ENCODE data around the gene PPP4C. TPM values are rescaled to one million over a fixed set of nuclear protein-coding genes. Genes with fewer than 3 reads are reported as not detected.
A peak's percentile ranks its signal among the peaks of the same experiment; 100 is the strongest.
"Not testable (repeated sequence)": the region's sequence is repeated elsewhere in the genome, so short reads cannot be mapped to it uniquely, and the experiment has no call there.

Gene PPP4C
- total RNA-seq, 2 experiments from 2014 or later, result 146 to 147 TPM

DNA sequence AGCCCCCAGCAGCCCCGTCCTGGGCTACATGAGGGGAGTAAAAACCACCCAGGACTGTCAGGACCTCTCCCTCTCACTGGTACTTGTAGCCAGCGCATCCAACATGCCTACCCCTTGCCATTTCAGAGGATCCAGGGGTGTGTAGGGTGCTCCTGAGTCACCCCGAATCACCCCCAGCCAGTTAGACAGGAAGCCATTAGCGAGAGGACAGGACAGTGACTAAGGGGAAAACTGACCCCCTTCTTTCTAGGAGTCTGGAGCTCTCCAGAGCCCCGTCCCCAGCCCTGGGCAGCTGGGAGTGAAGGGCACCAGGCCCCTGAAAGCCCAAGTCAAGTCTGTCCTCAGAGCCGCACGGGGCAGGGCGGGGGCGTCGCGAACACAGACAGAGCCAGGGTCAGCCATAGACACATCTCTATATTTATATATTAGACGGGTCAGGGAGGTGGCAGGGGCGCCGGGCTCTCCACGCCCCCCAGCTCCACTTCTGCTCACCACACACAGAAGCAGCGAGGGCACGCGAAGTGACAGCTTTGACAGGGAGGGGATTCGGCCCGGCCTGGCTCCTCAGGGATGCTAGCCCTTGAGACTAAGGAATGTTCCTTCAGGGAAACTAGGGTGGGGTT lies 38.0 kb downstream of the PPP4C start:
- Mint-ChIP-seq H3K27me3 (no peaks in the 10 kb centered on the region), H3K27ac (no peak overlapping the region), H3K36me3 (ENCODE audit: low read depth) (peaks cover 35% of the 10 kb centered on the region), H3K9me3 (no peaks in the 10 kb centered on the region), H3K4me1 (peaks cover 16% of the 10 kb centered on the region), H3K4me3 (no peak overlapping the region)
- ChIA-PET POLR2A (interaction anchor here (1.1 to 5.8 kb wide), 6 partner anchors 10 to 73 kb away, joined by 3 to 32 read pairs (median 13); partner anchors contain the start of genes CORO1A and MAPK3), CTCF (interaction anchor here (1.3 to 2.6 kb wide), 3 partner anchors 10 to 72 kb away, joined by 4 to 15 read pairs (median 4); partner anchors contain the start of gene MAPK3)
- DNase-seq, result no peak

DNA sequence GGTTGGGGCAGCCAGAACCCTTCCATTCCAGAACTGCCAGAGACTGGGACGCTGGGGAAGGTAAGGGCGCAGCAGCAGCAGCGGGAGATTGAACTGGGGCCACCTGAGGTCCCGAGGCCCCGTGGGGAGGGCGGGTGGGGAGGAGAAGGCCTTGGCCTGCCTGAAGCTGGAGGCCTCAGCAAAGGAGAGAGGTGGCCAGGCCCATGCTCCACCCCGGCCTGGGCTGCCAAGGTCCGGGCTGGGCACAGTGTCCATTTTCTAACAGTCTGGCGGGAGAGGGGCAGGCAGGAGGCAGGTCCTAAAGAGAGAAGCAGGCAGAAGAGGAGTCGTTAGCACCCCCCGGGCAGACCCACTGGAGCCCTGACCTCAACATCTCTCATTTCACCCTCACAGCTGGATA lies 38.6 kb downstream of the PPP4C start:
- H3K4me1 Mint-ChIP-seq, result peaks cover 20% of the 10 kb centered on the region
- H3K27me3 Mint-ChIP-seq, result no peaks in the 10 kb centered on the region
- no peaks in the 10 kb centered on the region for H3K9me3 Mint-ChIP-seq
- no peak overlapping the region for H3K4me3 Mint-ChIP-seq
- H3K27ac Mint-ChIP-seq, result no peak overlapping the region
- CTCF ChIA-PET, result interaction anchor here (1.0 to 1.4 kb wide), 2 partner anchors 22 to 29 kb away, joined by 3 to 6 read pairs; no protein-coding TSS in a partner anchor
- POLR2A ChIA-PET, result interaction anchor here (0.6 to 5.8 kb wide), 7 partner anchors 10 to 72 kb away, joined by 3 to 32 read pairs (median 5); partner anchors contain the start of genes CORO1A and MAPK3
- DNase-seq, result no peak
- H3K36me3 Mint-ChIP-seq (ENCODE audit: low read depth), result peaks cover 39% of the 10 kb centered on the region

DNA sequence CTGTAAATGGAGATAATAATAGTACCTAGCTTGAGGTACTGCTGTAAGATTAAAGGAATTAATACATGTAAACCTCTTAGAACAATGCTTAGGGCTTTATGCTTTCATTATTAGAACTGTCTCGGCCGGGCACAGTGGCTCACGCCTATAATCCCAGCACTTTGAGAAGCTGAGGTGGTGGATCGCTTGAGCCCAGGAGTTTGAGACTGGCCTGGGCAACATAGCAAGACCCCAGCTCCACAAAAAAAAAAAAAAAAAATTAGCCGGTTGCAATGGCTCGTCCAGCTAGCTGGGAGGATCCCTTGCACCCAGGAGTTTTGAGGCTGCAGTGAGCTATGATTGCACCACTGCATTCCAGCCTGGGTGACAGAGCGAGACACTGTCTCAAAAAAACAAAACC lies 39.0 kb downstream of the PPP4C start:
- Mint-ChIP-seq H3K27ac (peak overlapping the region; percentile 68), H3K4me1 (peaks cover 22% of the 10 kb centered on the region)
- CTCF ChIA-PET, result interaction anchor here (1.0 to 1.4 kb wide), 2 partner anchors 22 to 28 kb away, joined by 3 to 6 read pairs; no protein-coding TSS in a partner anchor

DNA sequence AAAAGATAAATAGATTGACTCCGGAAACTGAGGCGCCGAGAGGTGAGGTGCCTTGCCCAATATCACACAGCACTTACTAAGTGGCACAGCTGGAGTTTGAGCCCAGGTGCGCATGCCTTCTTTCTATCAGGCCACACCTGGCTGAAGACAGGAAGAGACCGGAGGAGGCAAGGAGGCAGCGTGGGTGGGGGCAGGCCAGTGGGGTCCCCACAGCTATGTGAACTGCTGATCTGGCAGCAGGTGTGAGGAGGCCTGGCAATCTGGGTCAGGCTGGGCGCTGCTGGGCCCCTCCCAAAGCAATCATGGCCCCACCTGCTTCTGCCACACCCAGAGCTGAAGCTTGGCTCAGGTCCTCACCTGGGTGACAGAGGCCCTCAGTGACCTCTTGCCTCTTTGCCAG lies 39.4 kb downstream of the PPP4C start:
- Mint-ChIP-seq H3K27me3 (no peaks in the 10 kb centered on the region), H3K27ac (peak overlapping the region; percentile 68), H3K9me3 (no peaks in the 10 kb centered on the region), H3K4me1 (peaks cover 26% of the 10 kb centered on the region), H3K4me3 (no peak overlapping the region), H3K36me3 (ENCODE audit: low read depth) (peaks cover 43% of the 10 kb centered on the region)
- DNase-seq, result no peak
- ChIA-PET CTCF (interaction anchor here (1.0 to 1.4 kb wide), 2 partner anchors 23 to 28 kb away, joined by 3 to 6 read pairs; no protein-coding TSS in a partner anchor), POLR2A (interaction anchor here (0.7 to 5.8 kb wide), 4 partner anchors 9 to 72 kb away, joined by 3 to 32 read pairs (median 22); partner anchors contain the start of genes CORO1A and MAPK3)

More for the DNA sequence above, 39.0 kb downstream of the PPP4C start:
- not testable (repeated sequence) for DNase-seq, H3K4me3 Mint-ChIP-seq, H3K9me3 Mint-ChIP-seq, H3K27me3 Mint-ChIP-seq
- POLR2A ChIA-PET, result interaction anchor here (0.6 to 5.8 kb wide), 5 partner anchors 9 to 72 kb away, joined by 3 to 32 read pairs (median 21); partner anchors contain the start of genes CORO1A and MAPK3
- peaks cover 40% of the 10 kb centered on the region for H3K36me3 Mint-ChIP-seq (ENCODE audit: low read depth)

DNA sequence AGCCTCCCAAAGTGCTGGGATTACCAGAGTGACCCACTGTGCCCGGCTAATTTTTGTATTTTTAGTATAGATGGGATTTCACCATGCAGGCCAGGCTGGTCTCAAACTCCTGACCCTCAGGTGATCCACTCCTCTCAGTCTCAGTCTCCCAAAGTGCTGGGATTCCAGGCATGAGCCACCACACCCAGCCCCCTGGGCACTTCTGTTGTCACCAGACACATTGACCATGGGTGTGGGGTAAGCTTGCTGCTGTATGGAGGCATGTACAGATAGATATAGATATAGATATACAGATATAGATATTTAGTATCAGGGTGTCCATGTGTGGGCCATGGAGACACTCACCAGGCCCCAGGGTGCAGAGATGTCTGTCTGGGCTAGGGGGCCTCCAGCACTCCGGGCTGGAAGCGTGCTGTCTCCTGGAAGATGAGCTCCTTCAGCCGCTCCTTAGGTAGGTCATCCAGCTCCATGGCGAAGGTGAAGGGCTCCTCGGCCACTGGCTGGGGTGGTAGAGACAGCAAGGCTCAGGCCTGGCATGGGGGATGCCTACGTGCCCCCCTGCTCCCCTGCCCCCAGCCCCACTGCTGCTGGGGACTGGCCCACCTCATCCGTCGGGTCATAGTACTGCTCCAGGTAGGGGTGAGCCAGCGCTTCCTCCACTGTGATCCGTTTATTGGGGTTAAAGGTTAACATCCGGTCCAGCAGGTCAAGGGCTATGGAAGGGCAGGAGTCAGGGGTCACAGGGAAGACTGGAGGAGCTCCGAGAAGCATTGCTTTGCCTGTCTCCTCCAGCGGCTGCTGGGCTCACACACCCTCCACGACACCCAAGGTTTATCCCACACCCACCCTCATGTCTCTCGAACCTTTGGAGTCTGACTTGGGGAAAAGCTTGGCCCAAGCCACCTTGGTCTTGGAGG lies 40.8 kb downstream of the PPP4C start:
- POLR2A ChIA-PET, result interaction anchor here (0.9 to 5.8 kb wide), 3 partner anchors 63 to 70 kb away, joined by 3 to 32 read pairs (median 11); partner anchors contain the start of gene CORO1A
- peaks cover 36% of the 10 kb centered on the region for H3K4me1 Mint-ChIP-seq
- no peak overlapping the region for H3K27ac Mint-ChIP-seq
- CTCF ChIA-PET, result interaction anchor here (0.6 to 1.1 kb wide), 2 partner anchors 17 to 24 kb away, joined by 4 to 5 read pairs; partner anchors contain the start of gene TBX6
- no peak overlapping the region for H3K4me3 Mint-ChIP-seq
- no peaks in the 10 kb centered on the region for H3K9me3 Mint-ChIP-seq
- DNase-seq, result no peak
- H3K36me3 Mint-ChIP-seq (ENCODE audit: low read depth), result peaks cover 39% of the 10 kb centered on the region
- H3K27me3 Mint-ChIP-seq, result no peaks in the 10 kb centered on the region

DNA sequence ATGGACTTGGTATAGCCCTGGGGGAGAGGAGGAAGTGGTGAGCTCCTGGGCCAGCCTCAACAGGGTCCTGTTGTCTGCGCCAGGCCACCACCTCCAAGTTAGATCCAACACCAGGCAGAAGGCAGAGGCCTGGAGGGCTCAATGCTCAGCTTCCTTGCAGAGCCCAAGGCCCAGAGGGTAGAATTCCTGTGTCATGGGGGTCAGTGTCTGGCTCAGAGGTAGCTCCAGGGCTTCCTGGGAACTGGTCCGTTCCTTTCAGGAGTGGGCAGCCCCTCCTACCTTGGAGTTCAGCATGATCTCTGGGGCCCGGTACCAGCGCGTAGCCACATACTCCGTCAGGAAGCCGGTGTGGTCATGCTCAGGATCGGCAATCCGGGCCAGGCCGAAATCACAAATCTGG lies 42.0 kb downstream of the PPP4C start:
- H3K27me3 Mint-ChIP-seq, result no peaks in the 10 kb centered on the region
- H3K4me1 Mint-ChIP-seq, result peaks cover 44% of the 10 kb centered on the region
- POLR2A ChIA-PET, result interaction anchor here (1.0 to 2.0 kb wide), 2 partner anchors 66 to 68 kb away, joined by 5 to 11 read pairs; partner anchors contain the start of gene CORO1A
- no peak overlapping the region for H3K4me3 Mint-ChIP-seq
- H3K27ac Mint-ChIP-seq, result no peak overlapping the region
- CTCF ChIA-PET, result interaction anchor here (1.1 kb wide), 1 partner anchor 26 kb away, joined by 5 read pairs; the partner anchor contains the start of gene TBX6
- DNase-seq, result no peak
- H3K36me3 Mint-ChIP-seq (ENCODE audit: low read depth), result peaks cover 39% of the 10 kb centered on the region
- no peaks in the 10 kb centered on the region for H3K9me3 Mint-ChIP-seq

DNA sequence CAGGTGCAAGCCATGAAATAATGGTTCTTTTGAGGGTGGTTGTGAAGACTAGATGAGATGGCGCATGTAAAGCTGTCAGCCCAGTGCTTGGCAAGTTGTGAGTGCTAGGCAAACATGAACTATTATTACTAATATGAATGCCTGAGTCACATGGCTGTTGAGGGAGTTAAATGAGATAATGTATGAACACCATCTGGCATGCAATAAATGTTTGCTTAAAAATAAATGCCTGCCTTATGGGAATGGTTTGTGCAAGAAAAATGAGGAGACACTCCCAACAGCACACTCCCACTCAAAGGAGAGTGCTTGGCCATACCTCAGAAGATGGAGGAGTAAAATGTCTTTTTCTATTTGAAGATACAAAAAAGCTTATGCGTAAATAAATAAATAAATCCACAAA lies 43.6 kb downstream of the PPP4C start:
- Mint-ChIP-seq H3K36me3 (ENCODE audit: low read depth) (peaks cover 33% of the 10 kb centered on the region), H3K4me3 (no peak overlapping the region), H3K27ac (peak overlapping the region; percentile 54), H3K4me1 (peaks cover 46% of the 10 kb centered on the region), H3K9me3 (no peaks in the 10 kb centered on the region), H3K27me3 (no peaks in the 10 kb centered on the region)
- CTCF ChIA-PET, result interaction anchor here (3.0 kb wide), 1 partner anchor 7 kb away, joined by 12 read pairs; no protein-coding TSS in a partner anchor
- POLR2A ChIA-PET, result interaction anchor here (3.1 kb wide), 1 partner anchor 64 kb away, joined by 15 read pairs; the partner anchor contains the start of gene CORO1A
- DNase-seq, result no peak

DNA sequence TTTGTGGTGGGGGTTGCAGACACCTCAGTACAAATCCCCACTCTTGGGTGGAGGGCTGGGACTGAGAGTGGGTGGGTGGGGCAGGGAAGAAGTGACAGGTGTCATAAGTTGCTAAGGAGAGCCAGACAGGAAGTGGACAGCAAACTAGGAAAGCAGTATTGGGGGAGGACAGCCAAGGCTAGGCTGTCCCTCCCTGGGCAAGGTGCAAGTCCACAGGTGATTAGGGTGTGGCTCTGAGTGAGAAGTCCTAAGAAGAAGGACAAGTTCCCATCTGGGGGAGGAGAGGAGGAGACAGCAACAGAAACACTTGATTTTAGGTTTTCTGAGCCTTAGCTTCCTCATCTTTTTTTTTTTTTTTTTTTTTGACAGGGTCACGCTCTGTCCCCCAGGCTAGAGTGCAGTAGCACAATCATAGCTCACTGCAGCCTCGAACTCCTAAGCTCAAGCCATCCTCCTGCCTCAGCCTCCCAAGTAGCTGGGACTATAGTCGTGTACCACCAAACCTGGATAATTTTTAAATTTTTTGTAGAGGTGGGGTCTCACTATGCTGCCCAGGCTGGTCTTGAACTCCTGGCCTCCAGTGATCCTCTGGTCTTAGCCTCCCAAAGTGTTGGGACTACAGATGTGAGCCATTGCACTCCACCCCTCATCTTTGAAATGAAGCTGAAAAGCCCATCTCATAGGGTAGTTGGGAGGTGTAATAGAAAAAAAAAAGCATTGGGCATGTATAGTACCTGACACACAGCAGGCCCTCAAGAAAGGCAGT lies 44.7 kb downstream of the PPP4C start:
- Mint-ChIP-seq H3K36me3 (ENCODE audit: low read depth) (peaks cover 25% of the 10 kb centered on the region), H3K4me3 (peak overlapping the region; percentile 32), H3K4me1 (peaks cover 39% of the 10 kb centered on the region), H3K27me3 (no peaks in the 10 kb centered on the region), H3K27ac (peak overlapping the region; percentile 54), H3K9me3 (no peaks in the 10 kb centered on the region)
- no peak for DNase-seq
- ChIA-PET POLR2A (interaction anchor here (0.9 to 3.1 kb wide), 4 partner anchors 9 to 66 kb away, joined by 3 to 15 read pairs (median 4); partner anchors contain the start of genes CORO1A and TBX6), CTCF (interaction anchor here (0.6 to 3.0 kb wide), 6 partner anchors 9 to 291 kb away, joined by 3 to 12 read pairs (median 4); no protein-coding TSS in a partner anchor)

DNA sequence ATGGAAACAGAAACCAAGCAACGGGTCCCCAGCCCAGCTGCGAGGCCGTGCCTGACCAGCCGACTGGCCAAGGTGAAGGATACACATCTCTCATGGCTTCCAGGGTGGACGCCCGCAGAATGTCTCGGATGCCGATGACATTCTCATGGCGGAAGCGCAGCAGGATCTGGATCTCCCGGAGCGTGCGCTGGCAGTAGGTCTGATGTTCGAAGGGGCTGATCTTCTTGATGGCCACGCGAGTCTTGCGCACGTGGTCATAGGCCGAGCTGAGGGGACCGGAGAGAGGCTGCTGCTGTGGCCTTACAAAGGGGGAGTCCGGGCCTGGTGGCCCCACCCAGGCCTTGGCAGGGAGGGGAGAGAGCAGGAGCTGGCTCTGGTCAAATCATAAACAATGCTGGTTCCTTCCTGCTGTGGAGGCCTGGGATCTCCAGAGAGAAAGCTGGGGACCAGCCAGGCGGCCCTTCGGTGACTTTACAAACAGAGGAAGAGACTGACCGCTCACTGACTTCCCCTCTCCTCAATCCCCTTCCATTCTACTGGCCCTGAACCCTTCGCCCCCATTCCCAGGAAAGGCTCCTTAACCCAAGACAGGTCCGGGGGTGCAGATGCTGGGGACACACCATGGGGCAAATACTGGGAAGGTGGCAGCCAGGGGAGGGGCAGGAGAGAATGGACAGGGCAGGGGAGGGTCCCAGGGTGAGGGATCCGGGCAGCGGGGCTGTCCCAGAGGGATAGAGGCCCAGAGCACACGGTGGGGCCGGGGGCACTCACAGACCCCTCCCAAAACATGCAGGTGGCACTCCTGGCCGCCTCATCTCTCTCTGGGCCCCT lies 46.2 kb downstream of the PPP4C start:
- no peaks in the 10 kb centered on the region for H3K9me3 Mint-ChIP-seq
- H3K36me3 Mint-ChIP-seq (ENCODE audit: low read depth), result peaks cover 21% of the 10 kb centered on the region
- no peaks in the 10 kb centered on the region for H3K27me3 Mint-ChIP-seq
- H3K4me1 Mint-ChIP-seq, result peaks cover 39% of the 10 kb centered on the region
- ChIA-PET CTCF (interaction anchor here (3.0 kb wide), 1 partner anchor 10 kb away, joined by 12 read pairs; no protein-coding TSS in a partner anchor), POLR2A (interaction anchor here (1.6 kb wide), 1 partner anchor 64 kb away, joined by 6 read pairs; no protein-coding TSS in a partner anchor)
- peak overlapping the region; percentile 82 for H3K27ac Mint-ChIP-seq
- DNase-seq, result no peak
- H3K4me3 Mint-ChIP-seq, result peak overlapping the region; percentile 88

DNA sequence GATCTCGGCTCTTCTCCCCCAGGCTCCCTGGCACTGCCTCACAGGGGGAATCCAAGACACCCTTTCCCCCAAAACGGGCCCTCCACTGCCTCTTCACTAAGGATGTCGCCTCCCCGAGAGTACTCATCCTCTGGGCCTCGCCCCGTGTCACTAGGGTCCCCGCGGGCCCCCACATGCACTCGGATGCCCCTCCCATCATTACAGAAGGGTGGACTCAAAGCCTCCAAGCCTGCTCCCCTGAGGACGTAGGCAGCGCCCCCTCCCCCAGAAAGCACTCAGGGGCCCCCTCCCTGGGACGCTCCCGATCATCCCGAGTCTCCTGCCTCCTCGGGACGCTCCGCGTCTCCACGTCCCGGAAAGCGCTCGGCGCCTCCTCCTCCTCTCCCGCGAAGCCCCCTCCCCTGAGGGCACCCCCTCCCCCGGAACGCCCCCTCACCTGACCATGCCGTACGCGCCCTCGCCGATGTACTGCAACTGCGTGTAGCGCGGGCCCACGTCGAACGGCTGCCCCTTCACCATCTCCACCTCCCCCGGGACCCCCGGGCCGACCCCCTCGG lies 46.9 kb downstream of the PPP4C start:
- H3K36me3 Mint-ChIP-seq (ENCODE audit: low read depth), result peaks cover 19% of the 10 kb centered on the region
- ChIA-PET CTCF (interaction anchor here (3.0 kb wide), 2 partner anchors 10 to 11 kb away, joined by 12 to 15 read pairs; partner anchors contain the start of gene GDPD3), POLR2A (interaction anchor here (1.8 to 3.3 kb wide), 3 partner anchors 9 to 63 kb away, joined by 5 to 21 read pairs (median 14); partner anchors contain the start of genes CORO1A and GDPD3)
- no peaks in the 10 kb centered on the region for H3K9me3 Mint-ChIP-seq
- peaks cover 39% of the 10 kb centered on the region for H3K4me1 Mint-ChIP-seq
- no peaks in the 10 kb centered on the region for H3K27me3 Mint-ChIP-seq
- peak overlapping the region; percentile 88 for H3K4me3 Mint-ChIP-seq
- H3K27ac Mint-ChIP-seq, result peak overlapping the region; percentile 82
- peak; percentile 28 for DNase-seq

Measured in activated CD4-positive, alpha-beta memory T cell treated with anti-CD3 and anti-CD28 coated beads, Interleukin-2, amount 10 ng/mL, durations not matched to agents 7 days and 5 days (primary cell).